ENCODE measurements around the gene BRPF1. TPM values are rescaled to one million over a fixed set of nuclear protein-coding genes. Genes with fewer than 3 reads are reported as not detected.

The BRPF1 gene
- total RNA-seq, 1 experiment from 2014 or later = 23.6 TPM

DNA sequence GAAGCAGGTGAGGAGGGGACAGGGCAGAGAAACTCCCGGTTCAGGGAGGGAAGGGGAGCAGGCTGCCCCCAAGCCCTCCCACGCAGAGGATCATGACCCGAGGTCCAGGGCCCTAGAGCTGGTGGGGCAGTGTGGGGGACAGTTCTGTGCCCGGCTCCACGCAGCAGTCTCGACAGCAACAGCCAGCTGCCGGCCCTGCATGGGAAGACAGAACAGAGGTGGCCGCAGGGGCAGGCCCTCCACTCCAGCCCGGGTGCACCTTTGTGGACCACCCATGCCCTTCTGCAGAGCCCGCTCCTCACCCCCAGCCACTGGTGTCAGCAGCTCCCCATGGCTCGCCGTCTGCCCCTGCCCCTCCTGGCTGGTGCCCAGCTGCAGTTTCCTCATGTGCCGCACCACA, 25.9 kb downstream of the BRPF1 start (continued):
- TF ChIP-seq JUND (IDR thresholded peaks at IDR 0.05) (no peak), EZH2phosphoT487 (IDR thresholded peaks at IDR 0.05; ENCODE audit: borderline replicate concordance) (no peak), YY1 (IDR thresholded peaks at IDR 0.05; ENCODE audit: extremely low read depth, insufficient replicate concordance, low read depth, low read length) (no peak), ZFX (IDR thresholded peaks at IDR 0.05) (no peak)

DNA sequence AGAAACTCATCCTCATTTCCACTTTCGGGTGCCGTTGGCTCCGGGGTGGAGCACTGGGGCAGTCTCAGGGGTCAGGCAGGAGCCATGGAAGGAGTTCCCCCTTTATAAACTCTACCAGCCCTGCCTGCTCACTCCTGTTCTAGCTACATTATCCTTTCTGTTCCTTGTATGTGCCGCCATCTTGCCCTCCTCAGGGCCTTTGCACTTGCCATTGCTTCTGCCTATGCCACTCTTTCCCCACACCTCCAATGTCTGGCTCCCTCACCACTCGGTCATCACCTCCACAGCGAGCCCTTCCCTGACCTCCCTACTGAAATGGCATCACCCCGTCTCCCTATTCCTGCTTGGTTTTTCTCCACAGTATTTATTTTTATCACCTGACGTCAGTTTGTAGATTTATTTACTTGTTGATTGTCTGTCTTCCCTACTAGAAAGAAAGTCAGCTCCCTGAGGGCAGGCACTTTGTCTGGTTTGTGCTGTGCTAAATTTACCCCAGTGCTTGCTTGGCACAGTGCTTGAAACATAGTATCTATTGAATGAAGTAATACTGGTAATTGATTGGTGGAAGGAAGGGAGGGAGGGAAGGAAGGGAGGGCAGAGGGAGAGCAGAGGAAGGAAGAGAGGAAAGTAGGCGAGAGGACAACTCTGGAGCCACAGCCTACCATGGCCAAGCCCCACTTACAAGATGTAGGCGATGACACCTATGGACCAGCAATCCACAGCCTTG, 29.4 kb downstream of the BRPF1 start:
- Histone ChIP-seq H3K9me3 (ENCODE audit: control insufficient read depth in 1 of 2, insufficient read depth in 1 of 2, low read depth in 1 of 2, low read length in 2 of 2) (no peaks in the 10 kb centered on the region), H3K9ac (ENCODE audit: low read length) (no peak overlapping the region), H2AFZ (ENCODE audit: low read depth, low read length, poor library complexity, severe bottlenecking) (no peak overlapping the region), H3K27me3 (ENCODE audit: insufficient read depth, low read length) (no peaks in the 10 kb centered on the region), H3K36me3 (ENCODE audit: control insufficient read depth in 1 of 2, insufficient read depth in 2 of 2, low read length in 2 of 2) (peaks cover 7 to 13% of the 10 kb centered on the region in 2 experiments; a peak in 3 of 4 replicates), H3K27ac (ENCODE audit: low read depth, low read length) (no peak overlapping the region), H3K9me2 (ENCODE audit: insufficient read depth) (no peaks in the 10 kb centered on the region), H3K4me1 (ENCODE audit: control insufficient read depth in 1 of 2, insufficient read depth in 2 of 2, low read length in 2 of 2) (no peaks in the 10 kb centered on the region), H4K20me1 (ENCODE audit: insufficient read depth) (no peaks in the 10 kb centered on the region), H3K79me2 (ENCODE audit: insufficient read depth, low read length) (no peaks in the 10 kb centered on the region), H3K4me3 (replicated peaks in 1 of 2; ENCODE audit: low read depth in 1 of 2, low read length in 2 of 2) (no peak overlapping the region), H3K4me2 (ENCODE audit: low read length) (no peak overlapping the region)
- TF ChIP-seq YY1 (IDR thresholded peaks at IDR 0.05; ENCODE audit: extremely low read depth, insufficient replicate concordance, low read depth, low read length) = no peak
- TF ChIP-seq POLR2AphosphoS5 (IDR thresholded peaks at IDR 0.05; ENCODE audit: low read depth, low read length) = no peak
- TF ChIP-seq CEBPB (IDR thresholded peaks at IDR 0.05; ENCODE audit: low read depth) = no peak
- TF ChIP-seq EZH2 (IDR thresholded peaks at IDR 0.05) = no peak
- no peak for TF ChIP-seq ELF1 (IDR thresholded peaks at IDR 0.05; ENCODE audit: borderline replicate concordance, low read depth)
- TF ChIP-seq, protein P1, sequence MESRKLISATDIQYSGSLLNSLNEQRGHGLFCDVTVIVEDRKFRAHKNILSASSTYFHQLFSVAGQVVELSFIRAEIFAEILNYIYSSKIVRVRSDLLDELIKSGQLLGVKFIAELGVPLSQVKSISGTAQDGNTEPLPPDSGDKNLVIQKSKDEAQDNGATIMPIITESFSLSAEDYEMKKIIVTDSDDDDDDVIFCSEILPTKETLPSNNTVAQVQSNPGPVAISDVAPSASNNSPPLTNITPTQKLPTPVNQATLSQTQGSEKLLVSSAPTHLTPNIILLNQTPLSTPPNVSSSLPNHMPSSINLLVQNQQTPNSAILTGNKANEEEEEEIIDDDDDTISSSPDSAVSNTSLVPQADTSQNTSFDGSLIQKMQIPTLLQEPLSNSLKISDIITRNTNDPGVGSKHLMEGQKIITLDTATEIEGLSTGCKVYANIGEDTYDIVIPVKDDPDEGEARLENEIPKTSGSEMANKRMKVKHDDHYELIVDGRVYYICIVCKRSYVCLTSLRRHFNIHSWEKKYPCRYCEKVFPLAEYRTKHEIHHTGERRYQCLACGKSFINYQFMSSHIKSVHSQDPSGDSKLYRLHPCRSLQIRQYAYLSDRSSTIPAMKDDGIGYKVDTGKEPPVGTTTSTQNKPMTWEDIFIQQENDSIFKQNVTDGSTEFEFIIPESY (IDR thresholded peaks at IDR 0.05; ENCODE audit: extremely low read depth, insufficient replicate concordance, low read length) = no peak
- TF ChIP-seq ZFX (IDR thresholded peaks at IDR 0.05) = no peak
- ChIA-PET RAD21 (ENCODE audit: low non-redundant PET in 1 of 2, low total read pairs in 2 of 2, uncharacterized antibody in 2 of 2, unreplicated experiment in 2 of 2) (no interaction called here), POLR2A (no interaction called here), CTCF (no interaction called here)
- ATAC-seq = no peak
- BruUV-seq (replicated peaks) = no TSS peak
- intact Hi-C loops (cut with micrococcal nuclease) = no loop called here
- no peak for DNase-seq (ENCODE audit: low read depth, low spot score)
